NCI-H1092 treated with DMSO at 0.1 percent for 48 hours (cell line): Measurements from ENCODE around the gene TMEM100.
"Not testable (repeated sequence)": the region's sequence is repeated elsewhere in the genome, so short reads cannot be mapped to it uniquely, and the experiment has no call there.

Experiments
- DNase-seq: peaks from one replicate; lab custom pipeline; 2025; lab: John Stamatoyannopoulos, UW

Gene TMEM100

DNA sequence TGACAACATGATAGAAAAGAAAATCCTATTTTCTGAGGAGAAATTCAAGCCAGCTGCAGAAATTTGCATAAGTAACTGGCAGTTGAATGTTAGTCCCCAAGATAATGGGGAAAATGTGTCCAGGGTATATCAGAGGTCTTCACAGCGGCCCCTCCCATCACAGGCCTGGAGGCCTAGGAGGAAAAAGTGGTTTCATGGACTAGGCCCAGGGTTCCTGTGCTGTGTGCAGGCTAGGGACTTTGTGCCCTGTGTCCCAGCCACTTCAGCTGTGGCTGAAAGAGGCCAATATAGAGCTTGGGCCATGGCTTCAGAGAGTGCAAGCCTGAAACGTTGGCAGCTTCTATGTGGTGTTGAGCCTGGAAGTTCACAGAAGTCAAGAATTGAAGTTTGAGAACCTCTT lies 35.6 kb downstream of the TMEM100 start:
- no peak for DNase-seq

DNA sequence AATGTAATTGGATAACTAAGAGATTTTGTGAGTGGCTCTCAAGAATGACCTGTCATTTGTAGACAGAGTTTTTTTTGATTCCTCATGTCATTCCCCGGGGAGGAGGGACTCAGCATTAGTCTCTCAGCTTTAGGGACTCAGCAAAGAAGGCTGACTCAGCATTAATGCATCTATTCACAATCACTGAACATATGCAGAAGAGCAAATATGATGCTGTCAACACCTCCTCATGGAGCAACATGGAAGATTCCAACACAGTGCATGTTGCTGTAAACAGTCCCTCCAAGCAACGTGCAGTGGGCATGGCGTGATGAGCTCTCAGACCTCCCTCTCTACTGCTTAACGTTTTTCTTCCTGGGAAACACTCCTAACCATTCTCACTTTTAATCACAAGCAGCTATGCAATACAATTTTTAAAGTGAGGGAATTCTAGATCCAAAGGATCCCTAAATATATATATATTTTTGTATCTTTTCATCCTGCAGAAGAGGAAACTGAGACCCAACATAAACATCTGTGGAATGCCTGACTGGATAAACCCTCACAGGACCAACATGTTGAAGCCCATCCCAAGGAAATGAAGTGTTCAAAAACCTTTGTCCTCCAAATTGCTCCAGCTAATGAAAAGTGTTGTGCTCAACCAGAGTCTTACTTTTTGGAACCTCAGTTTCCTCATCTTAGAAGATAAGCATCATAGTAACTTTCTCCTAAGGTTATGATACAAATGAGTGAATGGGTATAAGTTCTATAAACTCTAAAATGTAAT lies 38.9 kb downstream of the TMEM100 start:
- DNase-seq, result no peak

GRCh38 chr17:55681342-55681700 lies 41.3 kb downstream of the TMEM100 start:
- no peak for DNase-seq

GRCh38 chr17:55680686-55681341 lies 41.9 kb downstream of the TMEM100 start:
- no peak for DNase-seq

- DNase-seq, result no peak
These were observed 45.2 kb downstream of the TMEM100 start for GRCh38 chr17:55677446-55677845.

- no peak for DNase-seq
These were observed 46.4 kb downstream of the TMEM100 start for GRCh38 chr17:55676274-55676673.

DNA sequence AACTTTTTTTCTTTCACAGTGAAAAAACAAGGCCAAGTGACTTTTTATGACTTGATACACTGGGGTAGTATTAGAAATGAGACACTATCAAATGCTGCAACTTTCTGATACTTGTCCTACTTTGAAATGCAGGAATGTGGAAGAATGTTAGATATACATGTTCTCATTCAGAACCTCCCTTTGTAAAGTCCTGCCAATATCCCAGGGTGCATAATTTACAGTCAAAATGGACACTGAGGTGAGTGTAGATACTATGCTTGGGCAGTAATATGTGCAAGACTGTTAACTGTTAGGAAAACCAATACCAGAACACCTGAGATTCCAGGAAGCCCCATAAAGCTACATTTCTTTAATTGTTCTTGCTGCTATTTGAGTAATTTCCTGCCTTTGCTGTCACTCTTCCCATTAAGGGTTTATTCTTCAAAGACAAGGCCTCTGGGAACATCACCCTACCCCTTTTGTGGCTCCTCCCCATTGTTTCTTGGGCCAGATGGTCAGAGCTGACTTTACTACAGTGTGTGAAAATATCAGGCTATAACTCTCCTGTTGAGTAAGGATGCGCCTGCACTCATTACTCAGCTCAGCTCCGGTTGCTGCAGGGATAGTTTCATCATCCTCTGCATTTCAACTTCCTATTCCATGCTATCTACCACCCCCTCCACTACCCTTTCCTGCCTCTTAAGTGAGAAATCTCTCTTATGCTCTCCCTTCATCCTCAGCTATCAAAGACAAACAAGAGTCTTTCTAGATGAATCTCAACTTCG lies 48.7 kb downstream of the TMEM100 start:
- DNase-seq, result no peak

- DNase-seq, result no peak
These were observed 49.8 kb downstream of the TMEM100 start for GRCh38 chr17:55672585-55673501.

- DNase-seq, result not testable (repeated sequence)
These were observed 50.7 kb downstream of the TMEM100 start for GRCh38 chr17:55672010-55672409.
